ENCODE results near the gene ITM2C.
A peak's percentile ranks its signal among the peaks of the same experiment; 100 is the strongest.

Gene ITM2C

DNA sequence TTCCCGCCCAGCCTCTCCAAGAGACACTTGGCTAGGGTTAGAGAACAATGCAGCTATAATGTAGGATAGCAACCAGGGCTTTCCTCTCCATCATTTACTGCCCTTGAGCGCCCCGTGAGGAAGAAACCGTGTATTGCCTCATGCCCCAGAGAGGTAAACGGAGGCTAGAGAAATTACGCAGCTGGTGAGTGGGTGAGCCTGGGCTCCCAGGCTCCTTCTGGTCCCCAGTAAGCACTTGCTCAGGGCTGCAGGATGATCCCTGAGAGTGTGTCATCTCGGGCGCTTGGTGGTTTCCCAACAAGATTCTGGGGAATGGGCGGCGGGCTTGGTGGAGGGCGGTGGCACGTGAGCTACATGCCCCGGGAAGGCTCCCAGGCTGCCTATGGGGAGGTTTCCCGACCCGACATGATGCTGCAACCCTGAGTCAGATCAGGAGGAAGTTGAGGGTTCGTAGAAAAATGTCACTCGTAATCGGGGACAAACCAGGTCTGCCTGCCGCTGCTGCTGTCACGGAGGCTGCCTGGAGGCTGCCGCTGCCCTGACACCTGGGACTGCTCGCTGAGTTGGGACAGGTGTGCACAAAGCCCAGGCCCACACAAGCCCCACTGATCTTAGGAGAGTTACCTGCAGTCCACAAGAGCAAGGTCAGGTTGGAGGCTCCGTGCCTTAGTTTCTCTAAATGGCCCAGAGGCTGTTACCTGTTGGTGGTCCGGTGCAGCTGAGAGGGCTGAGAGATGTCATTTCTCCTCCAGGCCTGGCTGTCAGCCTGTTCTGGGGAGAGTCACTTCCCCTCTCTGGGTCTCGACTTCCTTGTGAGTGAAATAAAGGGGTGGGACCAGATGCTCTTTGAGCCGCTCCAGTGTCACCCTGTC, 60.0 kb downstream of the ITM2C start, which contains the start of gene GPR55:
TSS of gene GPR55 (minus strand) at position 773 of the 872 bp plus-strand sequence. CDS start 14,280 bp downstream, outside the sequence.
- DNase-seq = peak in 4 of 58 donors; percentile 10 to 18 (median 14)

DNA sequence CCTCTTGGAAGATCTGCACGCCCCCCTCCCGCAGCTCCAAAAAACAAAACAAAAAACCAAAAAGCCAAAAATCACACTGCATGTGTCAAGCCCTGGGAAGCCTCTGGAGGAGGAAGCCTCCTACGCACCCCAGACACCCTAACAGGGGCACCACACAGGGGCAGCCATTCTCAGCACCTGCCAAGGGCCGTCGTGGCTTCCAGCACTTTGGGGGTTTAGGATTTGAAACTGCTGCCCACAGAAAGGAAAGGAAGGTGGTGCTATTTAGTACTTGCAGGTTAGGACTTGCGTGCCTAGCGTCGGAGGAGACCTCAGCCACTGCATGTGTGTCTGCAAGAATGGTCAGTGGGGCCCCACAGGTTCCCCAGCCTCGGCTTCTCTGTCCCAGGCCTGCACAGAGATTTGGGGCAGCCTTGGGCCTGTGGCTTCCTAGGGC, 60.7 kb downstream of the ITM2C start:
- DNase-seq = no peak

DNA sequence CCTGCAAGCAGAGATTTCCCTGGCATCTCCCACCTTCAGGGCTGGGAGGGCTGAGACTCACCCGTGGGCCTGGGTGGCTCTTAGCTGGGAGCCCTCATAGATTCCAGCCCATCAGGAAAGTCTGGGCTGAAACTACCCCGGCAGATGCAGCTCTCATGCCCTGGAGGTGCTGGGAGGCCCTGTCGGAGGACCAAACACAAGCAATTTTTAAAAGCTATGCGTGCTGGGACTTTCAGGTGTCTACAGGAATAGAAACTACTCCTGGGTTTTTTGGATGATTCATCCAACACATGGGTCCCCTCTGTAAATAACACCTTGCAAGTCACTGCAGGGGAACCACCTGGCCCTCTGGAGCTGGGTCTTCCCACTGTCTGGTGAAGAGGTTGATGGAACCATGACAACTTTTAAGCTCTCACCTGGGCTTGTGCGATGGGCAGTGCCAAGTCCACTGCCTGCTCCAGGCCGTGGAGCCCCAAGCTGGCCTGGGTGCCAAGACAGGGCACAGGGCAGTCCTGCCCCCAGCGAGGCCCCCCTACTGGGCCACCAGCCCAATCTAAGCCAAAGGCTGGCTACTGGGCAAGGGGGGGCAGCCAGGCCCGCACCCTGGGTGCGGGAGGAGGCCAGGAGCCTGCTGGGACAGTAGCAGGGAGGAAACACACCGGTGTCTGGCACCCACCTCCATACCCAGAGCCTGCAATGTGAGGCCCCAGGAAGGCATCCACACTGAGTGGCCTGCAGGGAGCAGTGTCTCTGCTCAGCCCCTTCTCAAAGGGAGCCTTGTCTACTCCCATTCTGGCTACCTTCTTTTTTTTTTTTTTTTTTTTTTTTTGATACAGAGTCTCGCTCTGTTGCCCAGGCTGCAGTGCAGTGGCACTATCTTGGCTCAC, 61.4 kb downstream of the ITM2C start:
- no peak for DNase-seq

DNA sequence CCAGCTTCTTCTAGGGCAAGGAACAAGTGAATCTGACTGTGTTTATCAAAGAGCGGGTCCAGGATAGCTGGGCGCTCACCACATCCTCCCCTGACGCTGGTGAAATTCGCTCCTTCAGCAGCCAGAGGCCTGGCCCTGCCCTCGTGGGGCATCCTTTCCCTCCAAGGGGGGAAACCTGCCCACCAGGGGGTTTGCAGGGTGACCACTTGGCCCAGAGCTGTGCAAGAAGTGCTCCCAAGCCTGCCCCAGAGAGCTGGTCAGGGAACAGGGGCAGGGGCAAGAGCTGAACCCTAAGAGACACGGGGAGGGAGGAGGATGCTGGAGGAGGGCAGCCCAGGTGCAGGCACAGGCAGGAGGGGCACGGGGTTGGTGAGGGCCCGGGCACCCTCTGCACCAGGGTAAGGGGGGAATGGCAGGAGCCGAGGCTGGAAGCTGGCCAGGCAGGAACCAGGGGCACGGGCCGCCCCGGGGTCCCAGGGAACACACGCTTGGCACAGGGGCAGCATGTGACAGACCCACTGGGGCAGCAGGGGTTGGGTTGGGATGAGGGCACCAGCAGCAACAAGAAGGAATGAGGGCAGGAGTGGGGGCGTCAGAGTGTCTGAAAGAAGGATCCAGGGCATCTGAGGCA, 63.1 kb downstream of the ITM2C start:
- no peak for DNase-seq
